Osteoblast (primary cell): ENCODE measurements around the gene PROM1. TPM values are rescaled to one million over a fixed set of nuclear protein-coding genes. Genes with fewer than 3 reads are reported as not detected.

ENCODE experiments used
- DNase-seq: peaks from one replicate; pipeline ENCODE4 v3.0.0; 2011; ENCODE audit warnings: low spot score, mixed read lengths; ENCODE audit not compliant: insufficient read length; ENCODE audit errors: missing footprints
- H2AFZ ChIP-seq: 2 replicates; pipeline ENCODE4 v1.6.0; 2011; ENCODE audit warnings: mild to moderate bottlenecking, low read length
- H3K27ac ChIP-seq: 2 replicates; pipeline ENCODE4 v1.5.1; 2011; ENCODE audit warnings: mild to moderate bottlenecking, low read depth, low read length, moderate library complexity
- H3K27me3 ChIP-seq: 2 replicates; pipeline ENCODE4 v1.6.0; 2012; ENCODE audit warnings: mild to moderate bottlenecking, control low read depth, inconsistent platforms, low read length, moderate library complexity; ENCODE audit not compliant: insufficient read depth
- H3K36me3 ChIP-seq: 2 replicates; pipeline ENCODE4 v1.5.1; 2011; ENCODE audit warnings: mild to moderate bottlenecking, low read length, control low read depth, moderate library complexity; ENCODE audit not compliant: insufficient read depth
- H3K4me1 ChIP-seq: 2 replicates; pipeline ENCODE4 v1.5.1; 2011; ENCODE audit warnings: mild to moderate bottlenecking, low read length, control low read depth, moderate library complexity; ENCODE audit not compliant: insufficient read depth
- H3K4me2 ChIP-seq: 2 replicates; pipeline ENCODE4 v1.6.0; 2011; ENCODE audit warnings: mild to moderate bottlenecking, low read length; ENCODE audit not compliant: insufficient read depth
- H3K4me3 ChIP-seq: fragments of 200-600 bp; sonication (generic); 3 replicates; pipeline ENCODE4 v1.5.1; 2012; ENCODE audit warnings: mild to moderate bottlenecking, low read length, inconsistent platforms; ENCODE audit not compliant: insufficient read depth
- H3K79me2 ChIP-seq: 2 replicates; pipeline ENCODE4 v1.6.0; 2012; ENCODE audit warnings: mild to moderate bottlenecking, low read length, control low read depth, inconsistent platforms; ENCODE audit not compliant: insufficient read depth
- H3K9me3 ChIP-seq: 2 replicates; pipeline ENCODE4 v1.5.1; 2011; ENCODE audit warnings: low read depth, low read length, control low read depth
- H4K20me1 ChIP-seq: 2 replicates; pipeline ENCODE4 v1.6.0; 2012; ENCODE audit warnings: mild to moderate bottlenecking, low read length, control low read depth; ENCODE audit not compliant: insufficient read depth
- total RNA-seq: library from RNA; depleted of rRNA; stranded (reverse); fragments of >200 nt; gene quantifications from 2 replicates; pipeline ENCODE4 v1.2.3, GENCODE V29; 2012
- TF ChIP-seq, protein P1 (sequence below): IDR thresholded peaks from 2 replicates; pipeline ENCODE4 v1.5.1; 2011; ENCODE audit warnings: mild to moderate bottlenecking, low read depth, low read length, moderate library complexity; ENCODE audit errors: extremely low read depth

PROM1 gene
- total RNA-seq, 1 donor = not detected

DNA sequence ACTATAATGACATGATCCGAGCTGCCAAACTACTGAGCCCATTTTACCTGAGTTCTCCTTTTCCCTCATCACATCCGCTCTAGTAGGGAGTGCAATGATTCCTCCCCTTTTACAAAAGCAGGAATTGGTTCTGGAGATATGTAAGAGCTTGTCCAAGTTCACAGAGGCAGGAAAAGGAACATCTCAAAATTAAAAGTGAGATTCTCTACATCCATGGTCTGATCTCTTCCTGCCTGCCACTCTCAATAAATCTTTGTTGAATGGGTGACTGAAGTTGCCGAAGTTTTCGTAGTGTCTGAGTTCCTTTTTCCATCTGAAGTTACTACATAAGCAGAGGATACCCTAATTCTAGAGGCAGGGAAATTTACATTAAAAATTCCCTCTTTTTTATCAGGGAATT lies 145.2 kb downstream of the PROM1 start, which contains the start of gene FGFBP1:
Gene FGFBP1 (minus strand): TSS at position 101 of the 400 bp plus-strand sequence. CDS start 2,108 bp downstream, outside the sequence.
- no peaks in the 10 kb centered on the region for H3K36me3 ChIP-seq
- no peaks in the 10 kb centered on the region for H4K20me1 ChIP-seq
- no peak within 1 kb of the TSS for H3K27ac ChIP-seq
- H3K4me2 ChIP-seq = no peak within 1 kb of the TSS
- peaks cover 14% of the 10 kb centered on the region for H3K27me3 ChIP-seq
- H2AFZ ChIP-seq = no peak within 1 kb of the TSS
- no peak within 1 kb of the TSS for H3K4me3 ChIP-seq
- no peaks in the 10 kb centered on the region for H3K9me3 ChIP-seq
- H3K4me1 ChIP-seq = no peaks in the 10 kb centered on the region
- TF ChIP-seq, protein P1, sequence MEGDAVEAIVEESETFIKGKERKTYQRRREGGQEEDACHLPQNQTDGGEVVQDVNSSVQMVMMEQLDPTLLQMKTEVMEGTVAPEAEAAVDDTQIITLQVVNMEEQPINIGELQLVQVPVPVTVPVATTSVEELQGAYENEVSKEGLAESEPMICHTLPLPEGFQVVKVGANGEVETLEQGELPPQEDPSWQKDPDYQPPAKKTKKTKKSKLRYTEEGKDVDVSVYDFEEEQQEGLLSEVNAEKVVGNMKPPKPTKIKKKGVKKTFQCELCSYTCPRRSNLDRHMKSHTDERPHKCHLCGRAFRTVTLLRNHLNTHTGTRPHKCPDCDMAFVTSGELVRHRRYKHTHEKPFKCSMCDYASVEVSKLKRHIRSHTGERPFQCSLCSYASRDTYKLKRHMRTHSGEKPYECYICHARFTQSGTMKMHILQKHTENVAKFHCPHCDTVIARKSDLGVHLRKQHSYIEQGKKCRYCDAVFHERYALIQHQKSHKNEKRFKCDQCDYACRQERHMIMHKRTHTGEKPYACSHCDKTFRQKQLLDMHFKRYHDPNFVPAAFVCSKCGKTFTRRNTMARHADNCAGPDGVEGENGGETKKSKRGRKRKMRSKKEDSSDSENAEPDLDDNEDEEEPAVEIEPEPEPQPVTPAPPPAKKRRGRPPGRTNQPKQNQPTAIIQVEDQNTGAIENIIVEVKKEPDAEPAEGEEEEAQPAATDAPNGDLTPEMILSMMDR = no peak
- no peak for DNase-seq
- H3K79me2 ChIP-seq = no peaks in the 10 kb centered on the region

DNA sequence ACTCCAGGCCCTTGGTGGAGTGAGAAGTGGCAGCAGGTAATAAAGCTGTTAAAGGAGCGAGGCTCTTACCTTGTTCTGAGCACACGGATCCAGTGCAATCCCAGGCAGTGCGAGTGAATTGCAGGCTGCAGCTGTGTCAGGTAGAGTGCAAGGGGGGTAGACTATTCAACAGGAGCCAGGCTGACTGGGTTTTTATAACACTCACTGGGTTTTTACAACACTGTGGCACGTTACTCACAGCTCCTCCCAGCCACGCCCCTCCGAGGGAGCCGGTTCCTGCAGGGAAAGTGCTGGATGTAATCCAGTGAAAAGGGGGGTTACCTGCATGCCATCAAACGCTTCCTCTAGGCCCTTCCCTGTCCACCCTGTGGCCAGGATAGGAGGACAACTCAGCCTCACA lies 145.6 kb downstream of the PROM1 start:
- TF ChIP-seq, protein P1 = no peak
- DNase-seq = no peak

DNA sequence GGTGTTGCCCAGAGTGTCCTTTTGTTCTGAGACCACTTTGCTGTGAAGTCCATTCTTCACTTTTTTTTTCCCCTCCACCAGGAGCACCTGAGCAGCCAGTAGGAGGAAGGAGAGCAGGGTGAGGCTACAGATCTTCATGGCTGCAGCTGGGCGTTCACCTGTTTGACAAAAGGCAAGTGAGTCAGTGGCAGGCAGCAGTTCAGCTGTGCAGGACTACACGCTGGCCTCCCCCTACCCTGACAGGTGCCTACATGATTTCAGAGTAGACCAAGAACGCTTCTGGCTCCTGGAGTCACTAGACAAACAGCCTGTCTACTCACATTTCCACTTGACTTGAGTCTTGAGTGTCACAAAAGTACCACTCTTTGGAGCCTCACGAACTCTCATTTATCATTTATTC lies 147.3 kb downstream of the PROM1 start:
- Histone ChIP-seq H3K4me3 (no peak overlapping the region), H2AFZ (no peak overlapping the region), H3K79me2 (no peaks in the 10 kb centered on the region), H3K9me3 (no peaks in the 10 kb centered on the region), H3K27ac (no peak overlapping the region), H3K27me3 (peaks cover 16% of the 10 kb centered on the region), H3K4me2 (no peak overlapping the region), H4K20me1 (no peaks in the 10 kb centered on the region), H3K36me3 (no peaks in the 10 kb centered on the region), H3K4me1 (no peaks in the 10 kb centered on the region)
- TF ChIP-seq, protein P1 = no peak
- no peak for DNase-seq

More for the DNA sequence above, 145.6 kb downstream of the PROM1 start:
- H3K27ac ChIP-seq = no peak overlapping the region
- H2AFZ ChIP-seq = no peak overlapping the region
- no peaks in the 10 kb centered on the region for H4K20me1 ChIP-seq
- H3K4me1 ChIP-seq = no peaks in the 10 kb centered on the region
- H3K9me3 ChIP-seq = no peaks in the 10 kb centered on the region
- no peak overlapping the region for H3K4me2 ChIP-seq
- peaks cover 14% of the 10 kb centered on the region for H3K27me3 ChIP-seq
- H3K79me2 ChIP-seq = no peaks in the 10 kb centered on the region
- no peak overlapping the region for H3K4me3 ChIP-seq
- H3K36me3 ChIP-seq = no peaks in the 10 kb centered on the region

DNA sequence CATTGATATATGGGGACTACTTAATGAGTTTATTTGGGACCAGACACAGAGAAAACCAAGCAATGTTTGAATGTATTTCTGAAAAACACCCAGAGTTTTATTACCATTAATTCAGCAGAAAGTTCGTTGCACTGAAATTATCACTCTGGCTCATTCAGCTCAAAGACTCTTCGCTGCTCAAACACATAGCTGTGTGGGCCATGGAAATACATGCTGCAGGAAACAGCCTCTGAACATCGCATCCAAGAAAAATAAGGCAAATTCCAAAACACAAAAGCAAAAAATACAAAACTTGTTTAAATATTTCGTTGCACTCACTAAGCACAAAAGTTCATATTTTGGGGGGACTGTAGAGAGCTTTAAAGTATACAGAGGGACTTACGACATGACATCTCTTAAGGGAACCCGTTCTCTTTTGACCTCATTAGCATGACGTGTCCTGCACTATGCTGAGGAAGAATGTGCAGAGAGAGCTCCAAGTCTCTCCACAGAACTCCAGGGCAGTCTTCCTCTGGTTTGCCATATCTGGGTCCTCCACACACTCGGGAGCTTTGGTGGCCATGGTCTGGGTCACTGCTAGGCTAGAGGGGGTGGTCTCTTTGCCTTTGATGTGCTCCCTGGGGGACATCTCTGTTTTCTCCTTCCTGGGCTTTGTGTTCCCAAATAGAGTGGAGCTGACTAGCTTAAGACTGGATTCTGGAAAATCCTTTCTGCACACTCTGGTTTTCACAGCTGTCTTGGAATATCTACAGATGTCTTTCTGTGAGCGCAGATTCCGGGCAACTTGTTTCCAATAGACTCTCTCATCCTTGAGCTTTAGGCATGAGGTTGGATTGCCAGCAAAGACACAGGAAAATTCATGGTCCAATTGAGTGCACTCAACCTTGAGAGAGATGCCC lies 148.1 kb downstream of the PROM1 start:
- Histone ChIP-seq H4K20me1 (no peaks in the 10 kb centered on the region), H3K4me2 (peak overlapping the region; percentile 32), H3K36me3 (no peaks in the 10 kb centered on the region), H3K27ac (no peak overlapping the region), H3K4me1 (no peaks in the 10 kb centered on the region), H2AFZ (peak overlapping the region; percentile 36), H3K9me3 (no peaks in the 10 kb centered on the region), H3K4me3 (no peak overlapping the region), H3K79me2 (no peaks in the 10 kb centered on the region), H3K27me3 (peaks cover 16% of the 10 kb centered on the region)
- TF ChIP-seq, protein P1 = no peak
- DNase-seq = no peak
